Epithelial cell of proximal tubule (primary cell): ENCODE results near the gene LIMCH1. TPM values are rescaled to one million over a fixed set of nuclear protein-coding genes. Genes with fewer than 3 reads are reported as not detected.

Source experiments
- DNase-seq: peaks from one replicate; pipeline ENCODE4 v3.0.0-alpha.2; 2011; ENCODE audit warnings: low read depth
- H3K4me3 ChIP-seq: 2 replicates; pipeline ENCODE4 v1.5.1; 2011; ENCODE audit warnings: low read depth, mild to moderate bottlenecking, low read length
- total RNA-seq: library from RNA; depleted of rRNA; stranded (reverse); fragments of >200 nt; gene quantifications from 2 replicates; pipeline ENCODE4 v1.2.3, GENCODE V29; 2015
- TF ChIP-seq, protein P1 (sequence below): conservative IDR thresholded peaks from 2 replicates; pipeline ENCODE4 v1.5.1; 2012; ENCODE audit warnings: low read depth, mild to moderate bottlenecking, low read length

The LIMCH1 gene
- total RNA-seq, 1 donor from 2014 or later: 15.5 TPM

DNA sequence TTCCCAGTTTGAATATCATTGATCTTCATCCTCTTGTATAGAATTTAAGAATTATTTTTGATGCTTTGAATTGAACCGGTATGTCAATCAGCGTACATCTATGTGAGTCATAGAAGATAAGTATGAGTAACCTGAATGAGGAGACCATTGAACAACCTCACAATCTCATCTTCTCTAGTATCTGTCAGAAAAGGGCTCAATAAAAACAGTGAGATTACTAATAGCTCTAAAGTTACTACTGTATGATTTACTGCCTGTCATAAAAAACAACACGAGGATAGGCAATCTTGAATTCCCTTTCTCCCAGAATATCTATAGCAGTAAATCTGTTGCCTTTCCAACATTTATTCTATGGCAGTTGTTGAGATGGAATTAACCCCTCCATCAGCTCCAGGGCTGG, 174.5 kb downstream of the LIMCH1 start:
- no peak overlapping the region for H3K4me3 ChIP-seq
- TF ChIP-seq, protein P1, sequence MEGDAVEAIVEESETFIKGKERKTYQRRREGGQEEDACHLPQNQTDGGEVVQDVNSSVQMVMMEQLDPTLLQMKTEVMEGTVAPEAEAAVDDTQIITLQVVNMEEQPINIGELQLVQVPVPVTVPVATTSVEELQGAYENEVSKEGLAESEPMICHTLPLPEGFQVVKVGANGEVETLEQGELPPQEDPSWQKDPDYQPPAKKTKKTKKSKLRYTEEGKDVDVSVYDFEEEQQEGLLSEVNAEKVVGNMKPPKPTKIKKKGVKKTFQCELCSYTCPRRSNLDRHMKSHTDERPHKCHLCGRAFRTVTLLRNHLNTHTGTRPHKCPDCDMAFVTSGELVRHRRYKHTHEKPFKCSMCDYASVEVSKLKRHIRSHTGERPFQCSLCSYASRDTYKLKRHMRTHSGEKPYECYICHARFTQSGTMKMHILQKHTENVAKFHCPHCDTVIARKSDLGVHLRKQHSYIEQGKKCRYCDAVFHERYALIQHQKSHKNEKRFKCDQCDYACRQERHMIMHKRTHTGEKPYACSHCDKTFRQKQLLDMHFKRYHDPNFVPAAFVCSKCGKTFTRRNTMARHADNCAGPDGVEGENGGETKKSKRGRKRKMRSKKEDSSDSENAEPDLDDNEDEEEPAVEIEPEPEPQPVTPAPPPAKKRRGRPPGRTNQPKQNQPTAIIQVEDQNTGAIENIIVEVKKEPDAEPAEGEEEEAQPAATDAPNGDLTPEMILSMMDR: no peak
- no peak for DNase-seq

DNA sequence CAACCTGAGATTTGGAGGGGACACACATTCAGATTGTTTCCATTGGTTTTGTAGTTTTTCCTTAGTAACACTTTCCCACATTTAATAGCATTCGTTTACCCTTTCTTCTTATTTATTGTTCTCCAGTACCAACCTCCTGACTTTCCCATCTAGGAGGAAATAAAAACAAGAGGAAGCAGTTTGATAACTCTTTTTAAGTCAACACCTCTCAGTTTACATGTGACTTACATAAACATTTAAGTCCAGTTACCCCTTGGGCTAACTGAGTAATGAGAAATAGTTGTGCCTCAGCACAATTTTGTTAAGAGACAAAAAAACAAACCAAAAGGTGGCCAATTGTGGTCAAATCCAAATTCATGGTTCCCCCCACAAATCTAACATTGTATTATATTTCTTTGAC, 175.8 kb downstream of the LIMCH1 start:
- TF ChIP-seq, protein P1: no peak
- H3K4me3 ChIP-seq: no peak overlapping the region
- DNase-seq: no peak

DNA sequence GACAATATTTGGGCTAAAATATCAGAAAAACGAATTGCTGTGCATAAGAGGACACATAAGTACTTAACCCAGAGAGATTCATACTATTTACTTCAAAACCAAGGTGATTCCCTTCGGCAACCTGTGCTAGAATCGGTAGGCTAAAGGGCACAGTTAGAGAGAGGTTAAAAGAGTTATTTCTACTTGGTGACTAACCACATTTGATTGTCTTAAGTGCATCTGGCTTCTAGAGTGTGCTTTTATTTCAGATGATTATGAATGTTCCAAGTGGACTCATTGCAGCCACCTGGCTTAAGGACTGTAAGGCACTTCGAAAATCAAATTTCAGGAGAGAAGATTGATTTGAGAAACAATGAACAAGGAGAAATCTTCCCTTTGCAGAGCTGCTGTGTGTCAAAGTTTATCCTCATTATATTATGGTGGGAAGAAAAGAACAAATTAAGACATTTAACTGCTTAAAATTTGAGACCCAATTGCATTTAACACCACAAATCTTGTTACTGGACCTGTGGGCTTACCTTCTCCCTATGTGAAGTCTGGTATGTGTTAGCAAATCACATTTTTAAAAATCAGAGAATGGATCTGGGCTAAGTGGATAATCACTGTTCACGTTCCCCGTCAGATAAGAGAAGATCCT, 176.5 kb downstream of the LIMCH1 start:
- no peak for DNase-seq
- TF ChIP-seq, protein P1: no peak

DNA sequence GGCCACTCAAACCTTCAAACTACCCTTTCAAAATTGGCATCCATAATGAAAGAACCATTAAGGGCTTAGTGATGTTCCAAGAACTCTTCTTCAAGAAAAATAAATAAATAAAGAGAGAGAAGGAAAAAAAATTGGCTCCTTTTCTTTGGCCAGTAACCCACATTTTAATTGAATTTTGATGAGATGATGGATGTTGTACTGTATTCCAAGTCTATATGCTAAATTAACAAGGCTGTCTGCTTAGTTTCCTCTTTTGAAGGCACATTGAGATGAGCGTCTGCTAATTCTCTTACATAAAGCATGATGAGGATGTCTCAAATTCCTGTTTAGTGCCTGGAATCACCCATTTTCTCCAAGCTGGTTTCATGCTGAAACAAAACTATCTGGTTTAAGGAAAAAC, 177.2 kb downstream of the LIMCH1 start:
- no peak for DNase-seq
- H3K4me3 ChIP-seq: no peak overlapping the region
- TF ChIP-seq, protein P1: no peak

More for the DNA sequence above, 176.5 kb downstream of the LIMCH1 start:
- H3K4me3 ChIP-seq: no peak overlapping the region

DNA sequence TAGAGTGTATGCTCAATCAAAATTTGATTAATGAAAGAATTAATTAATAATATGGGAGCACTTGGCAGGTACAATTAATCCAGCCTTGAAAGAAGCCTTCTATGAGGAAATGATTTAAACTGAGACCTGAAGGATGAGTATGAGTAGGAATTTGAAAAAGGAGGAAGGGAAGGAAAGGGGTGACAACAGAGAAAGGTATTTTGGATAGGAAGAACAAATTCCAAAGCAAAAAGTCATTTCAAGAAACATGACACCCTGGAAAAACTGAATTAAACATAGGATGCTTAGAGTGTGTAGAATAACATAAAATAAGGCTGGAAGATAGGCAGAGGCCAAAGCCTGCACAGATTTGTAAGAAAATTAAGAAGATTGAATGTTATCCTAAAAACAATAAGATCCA, 180.9 kb downstream of the LIMCH1 start:
- no peak overlapping the region for H3K4me3 ChIP-seq
- no peak for DNase-seq
- TF ChIP-seq, protein P1: no peak

DNA sequence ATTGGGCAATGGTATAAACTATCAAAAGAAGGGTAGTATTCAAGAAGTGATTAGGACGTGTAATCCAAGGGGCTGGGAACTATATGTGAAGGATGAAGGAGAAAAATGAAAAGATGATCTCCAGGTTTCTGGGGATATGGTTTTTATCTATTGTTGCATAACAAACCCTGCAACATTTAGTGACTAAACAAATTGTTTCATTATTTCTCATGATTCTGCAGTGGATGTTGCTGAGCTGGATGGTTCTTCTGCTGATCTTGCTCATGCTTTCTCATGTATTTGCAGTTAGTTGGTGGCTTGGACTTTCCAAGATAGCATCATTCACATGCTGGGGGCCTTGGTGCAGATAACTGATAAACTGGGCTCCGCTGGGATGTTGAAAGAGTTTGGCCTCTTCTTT, 181.5 kb downstream of the LIMCH1 start:
- TF ChIP-seq, protein P1: no peak
- no peak for DNase-seq

DNA sequence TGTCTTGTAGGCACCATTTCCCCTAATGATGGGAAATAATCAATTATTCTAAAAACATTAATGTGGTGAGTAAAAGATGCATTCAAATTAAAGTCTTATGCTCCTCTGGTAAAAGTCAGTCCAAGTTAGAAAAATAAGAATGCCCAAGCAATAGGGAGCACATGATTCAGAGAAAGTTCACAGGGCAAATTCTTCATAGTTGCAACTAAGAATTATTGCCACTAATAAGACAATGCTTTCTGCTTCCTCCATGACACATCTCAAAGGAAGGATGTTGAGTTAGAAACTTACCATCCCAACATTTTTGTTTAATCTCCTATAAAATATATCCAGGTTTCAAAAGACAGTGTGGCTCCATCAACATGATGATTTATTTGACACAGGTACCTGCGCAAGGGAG, 184.2 kb downstream of the LIMCH1 start:
- TF ChIP-seq, protein P1: no peak
- no peak overlapping the region for H3K4me3 ChIP-seq
- DNase-seq: no peak

More for the DNA sequence above, 181.5 kb downstream of the LIMCH1 start:
- no peak overlapping the region for H3K4me3 ChIP-seq
